Measurements from ENCODE around the gene LENG1.
"Not testable (repeated sequence)": the region's sequence is repeated elsewhere in the genome, so short reads cannot be mapped to it uniquely, and the experiment has no call there.

- TF ChIP-seq CTCF, EZH2, EZH2phosphoT487 (IDR thresholded peaks at IDR 0.05): not testable (repeated sequence)
Measured at GRCh38 chr19:54171736-54172431, 12.4 kb upstream of the LENG1 start.
